Measurements from ENCODE around the gene PPP3CA. TPM values are rescaled to one million over a fixed set of nuclear protein-coding genes. Genes with fewer than 3 reads are reported as not detected.

The PPP3CA gene
- total and polyA plus RNA-seq, 4 experiments from 2014 or later, result 5.0 to 41.8 (median 22.9) TPM

DNA sequence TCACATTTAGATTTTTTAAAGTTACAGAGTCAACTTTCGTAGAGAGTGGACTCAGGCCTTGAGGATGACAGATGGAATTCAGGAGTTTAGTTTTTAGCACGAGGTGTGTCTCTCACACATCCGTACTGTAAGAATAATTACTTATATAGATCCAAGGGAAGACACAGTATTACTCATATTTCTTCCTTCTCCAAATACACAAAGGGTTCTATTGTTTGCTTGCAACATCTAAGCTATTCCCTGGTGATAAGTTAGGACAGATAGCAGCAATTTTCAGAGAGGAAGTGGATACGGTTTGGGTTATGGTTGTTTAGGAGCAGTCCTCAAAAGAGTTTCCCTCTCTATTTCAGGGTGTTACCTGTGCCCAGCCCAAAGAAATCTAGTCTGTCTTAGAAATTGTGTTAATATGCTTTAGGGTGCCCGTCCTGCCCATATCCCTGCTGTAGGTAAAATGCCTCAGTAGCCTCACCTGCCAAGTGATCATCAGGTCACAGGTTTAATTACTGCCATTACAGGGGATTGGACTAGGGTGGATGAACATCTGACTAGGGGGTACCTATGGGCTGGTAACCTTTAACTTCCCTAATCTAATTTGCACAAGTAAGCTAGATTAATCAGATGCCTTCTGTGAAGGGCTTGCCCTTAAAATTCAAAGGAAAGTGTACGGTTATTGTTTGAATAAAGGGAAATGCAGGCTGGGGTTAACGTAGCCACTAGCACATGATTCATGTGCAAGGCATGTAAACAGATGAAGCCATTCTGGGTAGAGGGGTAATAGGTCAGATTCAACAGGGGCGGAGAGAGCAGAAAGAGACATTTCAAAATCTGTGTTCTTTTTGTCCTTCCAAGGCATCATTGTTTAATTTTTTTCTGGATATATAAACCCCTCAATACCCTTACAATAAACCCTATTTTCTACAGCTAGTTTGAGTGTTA, 8.7 kb upstream of the PPP3CA start:
- Mint-ChIP-seq H3K27ac (no peak overlapping the region), H3K4me3 (no peak overlapping the region), H3K36me3 (no peaks in the 10 kb centered on the region), H3K27me3 (peaks cover 5 to 9% of the 10 kb centered on the region in 2 donors), H3K4me1 (no peaks in the 10 kb centered on the region), H3K9me3 (no peaks in the 10 kb centered on the region)
- H3K4me1 ChIP-seq (ENCODE audit: insufficient read depth, low read length), result no peaks in the 10 kb centered on the region
- no peaks in the 10 kb centered on the region for H3K27me3 ChIP-seq (ENCODE audit: insufficient read depth, low read length)
- POLR2A ChIA-PET (ENCODE audit: partially characterized antibody), result no interaction called here
- CTCF ChIA-PET (ENCODE audit: partially characterized antibody), result no interaction called here
- intact Hi-C loops (cut with micrococcal nuclease), result no loop called here
- DNase-seq, result no peak
- no peak overlapping the region for H3K4me3 ChIP-seq (ENCODE audit: low read length in 2 of 2)
- H3K36me3 ChIP-seq (ENCODE audit: insufficient read depth, low read length), result no peaks in the 10 kb centered on the region
- H3K9me3 ChIP-seq (ENCODE audit: control insufficient read depth in 1 of 2, low read length in 2 of 2), result no peaks in the 10 kb centered on the region
- H3K27ac ChIP-seq (ENCODE audit: low read depth, low read length), result no peak overlapping the region

DNA sequence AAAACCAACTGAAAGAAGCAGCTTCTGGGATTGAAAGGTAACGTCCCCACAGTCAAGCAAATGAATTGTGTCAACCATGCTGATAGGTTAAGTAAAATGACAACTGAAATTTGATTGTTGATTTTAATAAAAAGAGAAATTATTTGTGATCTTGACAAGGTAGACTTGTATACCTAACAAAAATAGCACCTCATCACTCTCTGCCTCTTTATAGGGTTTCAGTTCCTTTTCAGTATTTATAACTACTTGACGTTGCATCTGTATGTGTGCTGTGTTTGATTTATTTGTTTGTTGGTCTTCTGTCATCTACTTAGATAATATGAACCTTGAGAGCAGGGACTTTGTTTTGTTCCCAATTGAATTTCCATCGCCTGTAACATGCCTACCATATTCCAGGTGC, 7.9 kb upstream of the PPP3CA start:
- Histone ChIP-seq H3K9me3 (ENCODE audit: control insufficient read depth in 1 of 2, low read length in 2 of 2) (no peaks in the 10 kb centered on the region), H3K27me3 (ENCODE audit: insufficient read depth, low read length) (no peaks in the 10 kb centered on the region), H3K27ac (ENCODE audit: low read depth, low read length) (no peak overlapping the region), H3K4me3 (ENCODE audit: low read length in 2 of 2) (no peak overlapping the region), H3K36me3 (ENCODE audit: insufficient read depth, low read length) (no peaks in the 10 kb centered on the region), H3K4me1 (ENCODE audit: insufficient read depth, low read length) (no peaks in the 10 kb centered on the region)
- DNase-seq, result no peak
- no peaks in the 10 kb centered on the region for H3K4me1 Mint-ChIP-seq
- peaks cover 5 to 9% of the 10 kb centered on the region in 2 donors for H3K27me3 Mint-ChIP-seq
- H3K4me3 Mint-ChIP-seq, result no peak overlapping the region
- H3K27ac Mint-ChIP-seq, result no peak overlapping the region
- CTCF ChIA-PET (ENCODE audit: partially characterized antibody), result no interaction called here
- POLR2A ChIA-PET (ENCODE audit: partially characterized antibody), result no interaction called here
- H3K9me3 Mint-ChIP-seq, result no peaks in the 10 kb centered on the region
- intact Hi-C loops (cut with micrococcal nuclease), result no loop called here
- no peaks in the 10 kb centered on the region for H3K36me3 Mint-ChIP-seq

DNA sequence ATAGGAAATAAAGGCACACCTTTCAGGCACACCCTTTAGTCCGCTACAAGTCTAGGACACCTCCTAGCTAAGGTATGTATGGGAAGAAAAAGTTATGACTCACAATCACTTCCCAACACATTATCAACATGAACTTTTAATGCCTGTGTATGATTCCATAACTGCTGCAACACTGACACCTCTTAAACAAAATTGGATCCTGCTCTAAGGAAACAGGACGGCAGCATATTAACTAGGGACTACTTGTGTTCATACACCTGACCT, 2.4 kb upstream of the PPP3CA start:
- Mint-ChIP-seq H3K4me1 (peaks cover 12 to 23% (median 19%) of the 10 kb centered on the region in 4 donors), H3K27ac (peak overlapping the region in 1 of 7 donors; percentile 17), H3K9me3 (no peaks in the 10 kb centered on the region), H3K27me3 (peaks cover 4 to 9% of the 10 kb centered on the region in 2 donors), H3K36me3 (peaks cover 0 to 16% of the 10 kb centered on the region in 2 donors), H3K4me3 (peak overlapping the region in 1 of 8 donors; percentile 96)
- Histone ChIP-seq H3K4me1 (ENCODE audit: insufficient read depth, low read length) (peaks cover 17% of the 10 kb centered on the region), H3K27me3 (ENCODE audit: insufficient read depth, low read length) (no peaks in the 10 kb centered on the region), H3K27ac (ENCODE audit: low read depth, low read length) (no peak overlapping the region), H3K36me3 (ENCODE audit: insufficient read depth, low read length) (no peaks in the 10 kb centered on the region), H3K4me3 (ENCODE audit: low read length in 2 of 2) (no peak overlapping the region), H3K9me3 (ENCODE audit: control insufficient read depth in 1 of 2, low read length in 2 of 2) (no peaks in the 10 kb centered on the region)
- DNase-seq, result no peak
- POLR2A ChIA-PET (ENCODE audit: partially characterized antibody), result interaction anchor here (0.9 to 4.7 kb wide), 2 partner anchors 22 to 330 kb away, joined by 3 to 53 read pairs; no protein-coding TSS in a partner anchor
- intact Hi-C loops (cut with micrococcal nuclease), result loop anchor here (5.0 to 10.0 kb wide), 8 partner anchors 87 to 1842 kb away; partner anchors contain the start of genes MANBA and SLC9B2
- CTCF ChIA-PET (ENCODE audit: partially characterized antibody), result interaction anchor here (0.9 to 1.1 kb wide), 2 partner anchors 67 to 131 kb away, joined by 3 read pairs; no protein-coding TSS in a partner anchor

DNA sequence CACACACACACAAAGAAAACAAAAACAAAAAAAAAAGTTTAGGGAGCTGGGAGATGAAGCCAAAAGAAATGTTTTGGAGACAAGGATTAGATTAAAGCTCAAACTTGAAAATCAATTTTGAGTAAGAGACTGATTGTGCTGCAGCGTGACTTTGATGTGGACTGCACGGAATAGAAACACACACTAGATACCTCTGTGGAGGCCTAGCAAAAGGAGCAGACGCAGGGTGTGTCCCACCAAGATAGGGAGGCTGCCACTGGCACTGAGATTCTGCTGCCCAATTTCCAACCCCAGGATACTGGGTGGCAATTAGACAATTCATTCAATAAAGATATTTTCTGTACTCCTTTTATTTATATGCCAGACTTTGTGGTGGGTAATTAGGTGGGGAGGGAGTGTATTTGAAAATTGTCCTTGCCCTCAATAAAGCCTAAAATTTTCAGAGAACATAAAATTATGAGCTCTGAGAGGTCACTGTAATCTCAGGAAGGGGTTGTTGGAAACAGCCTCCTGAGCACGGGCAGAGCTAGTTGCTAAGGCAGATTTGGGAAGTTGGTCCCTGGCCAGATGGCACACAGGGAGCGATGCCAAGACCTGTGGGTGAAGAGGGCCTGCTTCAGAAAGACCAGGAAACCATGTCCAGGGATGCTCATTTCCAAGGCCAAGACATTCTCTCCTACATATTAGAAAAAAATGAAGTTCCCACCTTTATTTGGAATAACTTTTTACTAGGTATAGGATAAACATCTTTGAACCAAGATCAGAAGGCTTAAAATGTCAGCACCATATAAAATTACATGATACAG, 1.9 kb upstream of the PPP3CA start:
- Mint-ChIP-seq H3K27me3 (peaks cover 0 to 5% of the 10 kb centered on the region in 2 donors), H3K4me1 (peaks cover 17 to 28% (median 23%) of the 10 kb centered on the region in 4 donors), H3K4me3 (peak overlapping the region; percentile 93 to 99 (median 97)), H3K27ac (peak overlapping the region in 5 of 7 donors; percentile 19 to 98 (median 96)), H3K9me3 (no peaks in the 10 kb centered on the region), H3K36me3 (peaks cover 0 to 16% of the 10 kb centered on the region in 2 donors)
- Histone ChIP-seq H3K4me1 (ENCODE audit: insufficient read depth, low read length) (peaks cover 23% of the 10 kb centered on the region), H3K27ac (ENCODE audit: low read depth, low read length) (no peak overlapping the region), H3K27me3 (ENCODE audit: insufficient read depth, low read length) (no peaks in the 10 kb centered on the region), H3K9me3 (ENCODE audit: control insufficient read depth in 1 of 2, low read length in 2 of 2) (no peaks in the 10 kb centered on the region), H3K4me3 (ENCODE audit: low read length in 2 of 2) (no peak overlapping the region), H3K36me3 (ENCODE audit: insufficient read depth, low read length) (no peaks in the 10 kb centered on the region)
- DNase-seq, result no peak
- CTCF ChIA-PET (ENCODE audit: partially characterized antibody), result interaction anchor here (0.7 to 3.4 kb wide), 9 partner anchors 9 to 381 kb away, joined by 3 to 16 read pairs (median 4); no protein-coding TSS in a partner anchor
- POLR2A ChIA-PET (ENCODE audit: partially characterized antibody), result interaction anchor here (0.9 to 4.7 kb wide), 6 partner anchors 12 to 329 kb away, joined by 3 to 53 read pairs (median 14); no protein-coding TSS in a partner anchor
- intact Hi-C loops (cut with micrococcal nuclease), result loop anchor here (5.0 to 10.0 kb wide), 8 partner anchors 87 to 1842 kb away; partner anchors contain the start of genes MANBA and SLC9B2

DNA sequence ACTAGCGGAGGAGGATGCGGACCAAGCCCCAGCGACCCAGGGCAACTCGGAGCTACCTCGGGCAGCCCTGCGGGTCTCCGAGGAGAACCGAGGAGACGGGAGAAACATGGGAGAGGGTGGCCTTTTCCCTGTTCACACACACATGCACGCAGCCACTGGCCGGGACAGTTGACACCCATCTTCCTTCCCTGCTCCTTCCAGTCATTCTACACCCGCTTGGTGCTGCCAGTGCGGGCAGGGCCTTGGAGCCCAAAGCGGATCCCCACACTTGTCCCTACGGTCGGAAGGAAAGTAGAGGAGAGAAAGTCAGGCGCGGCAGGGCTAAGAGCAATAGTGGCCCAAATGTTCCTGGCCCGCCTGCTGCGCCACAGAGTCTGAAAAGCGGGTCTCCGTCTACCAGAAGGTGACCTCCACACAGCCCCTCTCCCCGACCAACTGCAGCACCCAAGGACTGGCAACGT, 1.1 kb upstream of the PPP3CA start:
- no peaks in the 10 kb centered on the region for H3K9me3 Mint-ChIP-seq
- no peaks in the 10 kb centered on the region for H3K9me3 ChIP-seq (ENCODE audit: control insufficient read depth in 1 of 2, low read length in 2 of 2)
- peak overlapping the region; percentile 95 to 98 (median 96) for H3K27ac Mint-ChIP-seq
- H3K27me3 Mint-ChIP-seq, result peaks cover 0 to 5% of the 10 kb centered on the region in 2 donors
- peaks cover 26% of the 10 kb centered on the region for H3K4me1 ChIP-seq (ENCODE audit: insufficient read depth, low read length)
- ChIA-PET CTCF (ENCODE audit: partially characterized antibody) (interaction anchor here (0.7 to 3.4 kb wide), 16 partner anchors 9 to 497 kb away, joined by 3 to 16 read pairs (median 4); no protein-coding TSS in a partner anchor), POLR2A (ENCODE audit: partially characterized antibody) (interaction anchor here (0.6 to 4.7 kb wide), 21 partner anchors 9 to 1479 kb away, joined by 3 to 53 read pairs (median 5); partner anchors contain the start of genes H2AZ1, SLC39A8 and UBE2D3)
- no peaks in the 10 kb centered on the region for H3K27me3 ChIP-seq (ENCODE audit: insufficient read depth, low read length)
- peaks cover 0 to 16% of the 10 kb centered on the region in 2 donors for H3K36me3 Mint-ChIP-seq
- no peaks in the 10 kb centered on the region for H3K36me3 ChIP-seq (ENCODE audit: insufficient read depth, low read length)
- H3K4me1 Mint-ChIP-seq, result peaks cover 21 to 33% (median 27%) of the 10 kb centered on the region in 4 donors
- intact Hi-C loops (cut with micrococcal nuclease), result loop anchor here (5.0 to 10.0 kb wide), 8 partner anchors 86 to 1841 kb away; partner anchors contain the start of genes MANBA and SLC9B2
- DNase-seq, result peak in 1 of 5 donors; percentile 39
- H3K4me3 Mint-ChIP-seq, result peak overlapping the region; percentile 93 to 99 (median 97)
- peak overlapping the region; percentile 96 to 99 for H3K4me3 ChIP-seq (ENCODE audit: low read length in 2 of 2)
- H3K27ac ChIP-seq (ENCODE audit: low read depth, low read length), result peak overlapping the region; percentile 70

DNA sequence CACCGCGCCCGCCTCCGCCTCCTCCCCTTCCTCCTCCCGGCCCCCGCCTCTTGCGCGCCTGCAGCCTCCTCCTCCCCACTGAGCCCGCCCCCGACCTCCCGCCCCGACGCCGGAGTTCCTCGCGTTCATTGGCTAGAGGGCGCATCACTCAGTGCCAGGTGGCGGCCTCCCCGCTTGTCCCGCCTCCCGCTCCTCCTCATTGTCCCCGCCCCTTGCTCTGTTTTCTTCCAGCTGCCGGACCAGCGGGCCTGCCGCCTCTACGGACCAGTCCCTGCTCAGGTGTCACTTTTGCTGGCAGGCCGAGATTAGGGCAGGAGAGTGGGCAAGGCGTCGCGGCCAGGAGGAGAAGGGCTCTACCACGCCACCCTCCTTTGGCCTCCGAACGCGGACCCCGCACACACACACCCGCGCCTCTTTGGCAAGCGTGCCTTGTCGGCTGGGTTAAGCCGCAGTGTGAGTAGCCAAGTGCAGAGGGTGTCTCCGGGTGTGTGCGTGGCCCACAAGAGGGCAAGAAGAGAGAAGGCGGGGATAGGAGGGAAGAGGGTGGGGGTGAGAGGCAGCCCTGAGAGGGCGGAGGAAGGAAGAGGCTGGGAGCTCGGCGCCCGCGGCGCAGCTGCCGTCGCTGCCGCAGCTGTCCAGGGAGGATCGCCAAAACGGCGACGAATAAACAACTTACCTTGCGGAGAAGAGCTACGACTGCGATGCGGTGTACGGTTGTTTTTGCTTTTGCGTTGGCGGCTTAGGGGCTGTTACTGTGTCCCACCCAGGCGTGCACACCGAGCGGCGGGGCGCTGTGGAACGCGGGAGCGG, 436 bp upstream of the PPP3CA start:
- Histone ChIP-seq H3K4me3 (ENCODE audit: low read length in 2 of 2) (peak overlapping the region; percentile 96 to 99), H3K9me3 (ENCODE audit: control insufficient read depth in 1 of 2, low read length in 2 of 2) (no peaks in the 10 kb centered on the region), H3K27me3 (ENCODE audit: insufficient read depth, low read length) (no peaks in the 10 kb centered on the region), H3K4me1 (ENCODE audit: insufficient read depth, low read length) (peaks cover 33% of the 10 kb centered on the region), H3K36me3 (ENCODE audit: insufficient read depth, low read length) (no peaks in the 10 kb centered on the region), H3K27ac (ENCODE audit: low read depth, low read length) (peak overlapping the region; percentile 81)
- POLR2A ChIA-PET (ENCODE audit: partially characterized antibody), result interaction anchor here (0.6 to 4.7 kb wide), 34 partner anchors 8 to 1531 kb away, joined by 3 to 53 read pairs (median 4); partner anchors contain the start of genes DAPP1, H2AZ1, SLC39A8 and UBE2D3
- no peaks in the 10 kb centered on the region for H3K9me3 Mint-ChIP-seq
- CTCF ChIA-PET (ENCODE audit: partially characterized antibody), result interaction anchor here (0.7 to 3.4 kb wide), 14 partner anchors 8 to 497 kb away, joined by 3 to 16 read pairs (median 4); no protein-coding TSS in a partner anchor
- peaks cover 0 to 5% of the 10 kb centered on the region in 2 donors for H3K27me3 Mint-ChIP-seq
- DNase-seq, result peak; percentile 97 to 99 (median 98)
- intact Hi-C loops (cut with micrococcal nuclease), result loop anchor here (1.0 to 10.0 kb wide), 17 partner anchors 19 to 1840 kb away; partner anchors contain the start of genes CISD2, H2AZ1, MANBA and SLC9B2
- H3K4me1 Mint-ChIP-seq, result peaks cover 24 to 39% (median 34%) of the 10 kb centered on the region in 4 donors
- H3K4me3 Mint-ChIP-seq, result peak overlapping the region; percentile 93 to 99 (median 97)
- H3K27ac Mint-ChIP-seq, result peak overlapping the region; percentile 95 to 98 (median 96)
- H3K36me3 Mint-ChIP-seq, result peaks cover 0 to 16% of the 10 kb centered on the region in 2 donors

All from CD4-positive, alpha-beta memory T cell (primary cell).